Naive B cell (primary cell): ENCODE data around the gene PITX1. TPM values are rescaled to one million over a fixed set of nuclear protein-coding genes. Genes with fewer than 3 reads are reported as not detected.

Source experiments
- ATAC-seq, 2 donors: fragments of 150-1000 bp; cut with Tn5 transposase; 2 replicates each; pipeline ENCODE4 v1.10.0; 2021; ENCODE audit warnings: low read depth in 2 of 2, mild to moderate bottlenecking in 2 of 2, moderate library complexity in 2 of 2
- DNase-seq: peaks from one replicate; pipeline ENCODE4 v3.0.0; 2022
- H3K27ac Mint-ChIP-seq, 6 donors: one replicate each; pipeline ENCODE4 v1.8.0; 2020 to 2022; ENCODE audit warnings: mild to moderate bottlenecking in 6 of 6, mixed read lengths in 6 of 6, moderate library complexity in 5 of 6, inconsistent platforms in 2 of 6
- H3K27me3 Mint-ChIP-seq, 3 donors: one replicate each; pipeline ENCODE4 v1.8.0; 2021 to 2022; ENCODE audit warnings: mixed read lengths in 3 of 3, mild to moderate bottlenecking in 1 of 3
- H3K36me3 Mint-ChIP-seq, 2 donors: one replicate each; pipeline ENCODE4 v1.8.0; 2020 to 2022; ENCODE audit warnings: mixed read lengths in 2 of 2, inconsistent platforms in 1 of 2, mild to moderate bottlenecking in 1 of 2
- H3K4me1 Mint-ChIP-seq, 3 donors: one replicate each; pipeline ENCODE4 v1.8.0; 2020 to 2022; ENCODE audit warnings: mixed read lengths in 3 of 3, inconsistent platforms in 1 of 3, mild to moderate bottlenecking in 1 of 3, moderate library complexity in 1 of 3
- H3K4me3 Mint-ChIP-seq, 8 donors: one replicate each; pipeline ENCODE4 v1.8.0; 2020 to 2022; ENCODE audit warnings: mild to moderate bottlenecking in 8 of 8, mixed read lengths in 8 of 8, moderate library complexity in 8 of 8, inconsistent platforms in 2 of 8
- H3K9me3 Mint-ChIP-seq, 7 donors: one replicate each; pipeline ENCODE4 v1.8.0; 2020 to 2022; ENCODE audit warnings: mixed read lengths in 7 of 7, mild to moderate bottlenecking in 5 of 7, inconsistent platforms in 2 of 7, moderate library complexity in 1 of 7
- polyA plus RNA-seq, 6 donors: library from polyadenylated mRNA; unstranded; fragments of 300-500 nt; fragmentation: Illumina TruSeq; gene quantifications; one replicate each; pipeline ENCODE4 v1.2.3, GENCODE V29; 2021; ENCODE audit warnings: low read depth in 6 of 6

Gene PITX1
- polyA plus RNA-seq, 6 donors from 2014 or later = not detected

DNA sequence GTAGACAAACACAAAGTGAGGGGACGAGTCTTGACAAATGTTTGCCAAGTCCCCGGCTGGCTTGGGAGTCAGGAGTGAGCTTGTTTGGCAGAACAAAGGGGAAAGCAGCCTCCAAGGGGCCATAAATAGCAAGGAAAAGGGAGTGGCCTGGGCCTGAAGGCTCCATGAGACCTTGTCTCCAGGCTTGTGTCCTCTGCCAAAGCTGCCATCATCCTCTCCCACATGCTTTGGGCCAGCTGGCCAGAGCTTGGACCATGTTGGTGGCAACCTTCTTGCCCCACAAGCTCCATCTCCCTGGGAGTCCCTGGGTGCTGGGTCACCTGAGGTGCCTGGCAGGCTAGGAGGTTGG lies 13.3 kb upstream of the PITX1 start:
- peaks cover 78 to 98% (median 97%) of the 10 kb centered on the region in 3 donors for H3K27me3 Mint-ChIP-seq
- no peak overlapping the region for H3K4me3 Mint-ChIP-seq
- peaks cover 24 to 39% (median 37%) of the 10 kb centered on the region in 3 donors for H3K4me1 Mint-ChIP-seq
- H3K36me3 Mint-ChIP-seq = peaks cover 6 to 15% of the 10 kb centered on the region in 2 donors
- H3K27ac Mint-ChIP-seq = no peak overlapping the region
- no peak for ATAC-seq
- peaks cover 0 to 2% (median 0%) of the 10 kb centered on the region in 7 donors for H3K9me3 Mint-ChIP-seq
- no peak for DNase-seq

GRCh38 chr5:135046661-135047346 lies 12.8 kb upstream of the PITX1 start:
- peaks cover 0 to 2% (median 0%) of the 10 kb centered on the region in 7 donors for H3K9me3 Mint-ChIP-seq
- H3K27ac Mint-ChIP-seq = peak overlapping the region in 1 of 6 donors; percentile 14

DNA sequence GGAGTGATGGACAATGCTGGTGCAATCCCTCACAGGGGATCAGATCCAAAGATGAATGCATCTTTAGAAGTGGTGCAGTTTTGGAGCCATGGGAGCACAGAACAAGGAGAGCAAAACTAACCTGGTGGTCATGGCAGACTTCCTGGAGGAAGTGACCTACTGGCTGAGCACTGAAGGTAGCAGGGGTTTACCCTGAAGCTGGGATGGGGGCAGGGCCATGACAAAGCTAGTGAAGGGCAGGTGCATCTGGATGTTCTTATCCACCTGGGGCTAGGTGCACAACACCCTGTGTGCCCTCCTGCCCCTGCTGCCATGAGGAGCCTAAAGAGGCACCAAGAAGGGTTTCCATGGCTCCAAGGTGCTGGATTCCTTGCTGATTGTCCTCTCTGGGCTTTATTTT lies 11.5 kb upstream of the PITX1 start:
- no peak for ATAC-seq
- H3K27ac Mint-ChIP-seq = no peak overlapping the region
- H3K4me1 Mint-ChIP-seq = peaks cover 16 to 31% (median 24%) of the 10 kb centered on the region in 3 donors
- no peak for DNase-seq
- H3K27me3 Mint-ChIP-seq = peaks cover 74 to 98% (median 97%) of the 10 kb centered on the region in 3 donors
- no peaks in the 10 kb centered on the region for H3K9me3 Mint-ChIP-seq
- peaks cover 0 to 7% of the 10 kb centered on the region in 2 donors for H3K36me3 Mint-ChIP-seq
- H3K4me3 Mint-ChIP-seq = no peak overlapping the region

More at GRCh38 chr5:135046661-135047346, 12.8 kb upstream of the PITX1 start:
- DNase-seq = no peak
- no peak overlapping the region for H3K4me3 Mint-ChIP-seq
- H3K27me3 Mint-ChIP-seq = peaks cover 78 to 98% (median 97%) of the 10 kb centered on the region in 3 donors
- ATAC-seq = no peak
- H3K4me1 Mint-ChIP-seq = peaks cover 19 to 34% (median 32%) of the 10 kb centered on the region in 3 donors
- H3K36me3 Mint-ChIP-seq = peaks cover 6 to 15% of the 10 kb centered on the region in 2 donors

DNA sequence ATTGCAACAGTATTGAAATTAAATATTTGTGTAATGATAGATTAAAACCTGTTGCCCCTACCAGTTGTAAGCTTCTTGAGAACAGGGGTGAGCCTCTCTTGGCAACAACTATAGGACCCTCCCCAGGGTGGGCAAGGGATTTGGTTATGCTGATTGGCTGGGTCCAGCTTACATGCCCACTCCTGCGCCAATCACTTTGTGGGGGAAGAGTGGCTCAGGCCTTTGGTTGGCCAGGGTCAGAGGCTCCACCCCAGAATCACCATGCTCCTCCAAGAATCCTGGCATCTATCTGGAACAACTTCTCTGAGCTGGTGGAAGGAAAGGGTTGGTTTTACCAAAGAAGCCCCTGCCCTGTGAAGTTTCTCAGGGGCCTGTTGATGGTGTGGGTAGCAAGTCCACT lies 8.6 kb upstream of the PITX1 start:
- peaks cover 68 to 87% (median 74%) of the 10 kb centered on the region in 3 donors for H3K27me3 Mint-ChIP-seq
- no peaks in the 10 kb centered on the region for H3K9me3 Mint-ChIP-seq
- no peak overlapping the region for H3K27ac Mint-ChIP-seq
- H3K4me3 Mint-ChIP-seq = peak overlapping the region in 1 of 8 donors; percentile 2
- H3K36me3 Mint-ChIP-seq = no peaks in the 10 kb centered on the region
- ATAC-seq (no peak), DNase-seq (no peak)
- H3K4me1 Mint-ChIP-seq = peaks cover 5 to 33% (median 11%) of the 10 kb centered on the region in 3 donors

DNA sequence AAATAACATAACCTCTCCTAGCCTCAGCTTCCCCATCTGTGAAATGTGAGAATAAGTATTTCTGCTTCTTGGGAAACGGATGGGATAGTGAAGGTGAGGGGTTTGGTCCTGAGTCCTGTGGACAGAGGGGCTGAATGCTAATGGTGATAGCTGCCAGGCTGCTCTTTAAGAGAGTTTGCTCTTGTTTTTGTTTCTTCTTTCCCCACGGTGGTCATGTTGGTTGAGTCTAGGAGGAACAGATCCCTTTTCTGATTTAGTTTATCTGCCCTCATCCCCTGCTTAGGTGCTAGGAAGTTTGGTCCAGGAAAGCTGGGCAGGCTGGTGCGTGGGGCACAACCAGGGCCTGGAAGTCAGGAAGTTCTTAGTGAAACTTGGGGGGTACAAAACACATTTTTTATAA lies 7.7 kb upstream of the PITX1 start:
- H3K4me3 Mint-ChIP-seq = peak overlapping the region in 7 of 8 donors; percentile 30 to 76 (median 50)

GRCh38 chr5:135041145-135041587 lies 7.1 kb upstream of the PITX1 start:
- H3K9me3 Mint-ChIP-seq = peaks cover 0 to 1% (median 0%) of the 10 kb centered on the region in 7 donors
- peaks cover 69 to 87% (median 72%) of the 10 kb centered on the region in 3 donors for H3K27me3 Mint-ChIP-seq
- peak overlapping the region in 7 of 8 donors; percentile 50 to 82 (median 71) for H3K4me3 Mint-ChIP-seq
- H3K27ac Mint-ChIP-seq = peak overlapping the region in 2 of 6 donors; percentile 23 to 82
- H3K36me3 Mint-ChIP-seq = no peaks in the 10 kb centered on the region
- ATAC-seq = no peak
- no peak for DNase-seq
- H3K4me1 Mint-ChIP-seq = peaks cover 5 to 32% (median 11%) of the 10 kb centered on the region in 3 donors

More for the DNA sequence above, 7.7 kb upstream of the PITX1 start:
- H3K27ac Mint-ChIP-seq = peak overlapping the region in 2 of 6 donors; percentile 23 to 82
- ATAC-seq (no peak), DNase-seq (no peak)
- H3K4me1 Mint-ChIP-seq = peaks cover 5 to 32% (median 11%) of the 10 kb centered on the region in 3 donors
- no peaks in the 10 kb centered on the region for H3K36me3 Mint-ChIP-seq
- H3K27me3 Mint-ChIP-seq = peaks cover 69 to 87% (median 72%) of the 10 kb centered on the region in 3 donors
- peaks cover 0 to under 1% (median 0%) of the 10 kb centered on the region in 7 donors for H3K9me3 Mint-ChIP-seq

DNA sequence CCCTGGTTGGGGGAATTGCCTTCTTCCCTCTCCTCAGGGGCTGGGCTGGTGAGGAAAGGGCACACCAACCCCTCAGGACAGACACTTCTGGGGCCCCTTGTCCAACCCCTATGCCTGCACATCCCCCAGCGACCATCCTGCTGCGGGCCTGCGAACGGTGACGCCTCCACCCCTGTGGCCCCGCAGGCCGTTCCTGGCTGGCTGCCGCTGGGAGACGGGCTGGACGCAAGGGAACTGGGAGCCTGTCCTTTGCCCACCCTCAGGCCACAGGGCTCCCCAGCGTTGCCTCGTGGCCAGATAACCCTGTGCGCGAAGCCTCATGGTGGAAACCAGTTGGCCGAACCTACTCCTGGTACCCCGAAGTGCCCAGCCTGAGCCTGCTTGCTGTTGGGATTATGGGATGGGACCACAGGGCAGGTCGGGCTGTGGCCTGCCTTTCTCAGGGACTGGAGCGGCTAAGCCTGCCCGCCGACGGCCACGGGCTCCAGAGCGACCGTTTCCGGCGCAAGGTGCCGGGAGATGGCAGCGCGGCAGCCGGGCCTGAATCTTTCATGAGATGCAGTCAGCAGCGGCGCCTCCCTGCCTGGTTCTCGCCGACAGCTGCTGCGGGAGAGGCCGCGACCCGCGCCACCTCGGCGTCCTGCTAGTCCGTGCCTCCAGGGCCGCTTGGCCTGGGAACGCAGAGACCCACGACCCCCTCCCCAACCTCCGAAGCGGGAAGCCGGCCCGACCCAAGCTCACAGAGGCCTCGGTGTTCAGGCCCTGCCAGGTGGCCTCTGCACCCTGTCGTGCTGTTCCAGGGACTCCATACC lies 6.5 kb upstream of the PITX1 start:
- no peak for DNase-seq
- H3K9me3 Mint-ChIP-seq = peaks cover 0 to 1% (median 0%) of the 10 kb centered on the region in 7 donors
- H3K27me3 Mint-ChIP-seq = peaks cover 70 to 90% (median 75%) of the 10 kb centered on the region in 3 donors
- H3K4me3 Mint-ChIP-seq = peak overlapping the region in 7 of 8 donors; percentile 52 to 86 (median 71)
- H3K27ac Mint-ChIP-seq = peak overlapping the region in 1 of 6 donors; percentile 89
- peak; percentile 22 to 39 for ATAC-seq
- peaks cover 5 to 32% (median 11%) of the 10 kb centered on the region in 3 donors for H3K4me1 Mint-ChIP-seq
- no peaks in the 10 kb centered on the region for H3K36me3 Mint-ChIP-seq

DNA sequence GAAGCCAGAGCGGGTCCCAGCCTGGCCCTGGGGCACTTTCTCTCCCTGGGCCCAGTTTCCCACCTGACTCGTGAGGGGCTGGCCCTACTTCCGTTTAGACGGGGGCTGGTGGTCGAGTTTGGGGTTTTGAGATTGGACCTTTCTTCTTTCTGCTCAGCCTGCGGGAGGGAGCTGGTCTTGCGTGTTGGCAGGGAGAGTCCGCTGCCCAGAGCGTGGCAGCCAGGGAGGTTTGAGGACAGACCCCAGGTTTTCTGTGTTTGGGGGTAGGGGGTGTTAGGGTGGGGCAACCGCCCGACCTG lies 6.0 kb upstream of the PITX1 start:
- no peak for ATAC-seq
- H3K27me3 Mint-ChIP-seq = peaks cover 69 to 90% (median 75%) of the 10 kb centered on the region in 3 donors
- H3K4me1 Mint-ChIP-seq = peaks cover 6 to 30% (median 16%) of the 10 kb centered on the region in 3 donors

DNA sequence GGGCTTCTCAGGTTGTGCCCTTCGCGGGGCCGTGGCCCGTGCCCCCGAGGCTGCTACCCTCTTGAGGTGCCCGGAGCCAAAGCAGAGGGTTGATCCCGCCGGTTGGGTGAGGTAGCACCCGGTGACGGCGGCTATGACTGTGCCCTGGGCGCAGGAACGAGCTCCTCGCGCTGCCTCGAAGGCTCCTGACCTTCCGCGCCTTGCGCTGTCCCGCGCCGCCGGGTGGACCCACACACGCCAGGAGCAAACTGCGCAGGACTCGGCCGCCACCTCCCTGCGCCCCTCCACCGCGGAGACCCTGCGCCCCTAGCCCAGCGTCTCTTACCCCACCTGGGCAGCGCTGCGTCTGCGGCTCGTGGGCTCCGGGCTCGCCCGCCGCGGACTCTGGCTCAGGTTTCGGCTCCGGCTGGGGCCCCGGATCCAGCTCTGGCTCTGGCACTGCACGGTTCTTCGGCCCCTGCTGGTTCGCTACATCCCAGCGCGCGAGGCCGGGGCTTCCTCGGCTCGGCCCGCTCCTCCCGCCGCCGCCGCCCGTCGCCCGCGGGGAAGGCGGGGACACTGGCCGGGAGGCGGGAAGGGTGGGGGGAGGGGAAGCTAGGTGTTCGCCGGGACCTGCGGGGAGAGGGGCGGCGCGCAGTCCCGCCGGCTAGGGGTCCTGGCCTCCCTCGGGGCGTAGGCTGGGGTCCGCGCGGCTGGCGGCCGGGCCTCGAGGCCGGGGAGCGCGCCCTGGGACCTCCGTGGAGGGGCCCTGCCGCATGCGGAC lies 5.4 kb upstream of the PITX1 start:
- Mint-ChIP-seq H3K9me3 (peaks cover 0 to 1% (median 0%) of the 10 kb centered on the region in 7 donors), H3K4me3 (peak overlapping the region in 7 of 8 donors; percentile 15 to 82 (median 54)), H3K27ac (no peak overlapping the region), H3K36me3 (peaks cover 0 to 8% of the 10 kb centered on the region in 2 donors), H3K27me3 (peaks cover 70 to 90% (median 75%) of the 10 kb centered on the region in 3 donors), H3K4me1 (peaks cover 11 to 34% (median 21%) of the 10 kb centered on the region in 3 donors)
- DNase-seq (no peak), ATAC-seq (peak; percentile 47 to 51)

More for the DNA sequence above, 6.0 kb upstream of the PITX1 start:
- peak overlapping the region in 1 of 6 donors; percentile 89 for H3K27ac Mint-ChIP-seq
- H3K36me3 Mint-ChIP-seq = peaks cover 0 to 3% of the 10 kb centered on the region in 2 donors
- peaks cover 0 to 1% (median 0%) of the 10 kb centered on the region in 7 donors for H3K9me3 Mint-ChIP-seq
- DNase-seq = no peak
- H3K4me3 Mint-ChIP-seq = peak overlapping the region in 6 of 8 donors; percentile 51 to 86 (median 69)

DNA sequence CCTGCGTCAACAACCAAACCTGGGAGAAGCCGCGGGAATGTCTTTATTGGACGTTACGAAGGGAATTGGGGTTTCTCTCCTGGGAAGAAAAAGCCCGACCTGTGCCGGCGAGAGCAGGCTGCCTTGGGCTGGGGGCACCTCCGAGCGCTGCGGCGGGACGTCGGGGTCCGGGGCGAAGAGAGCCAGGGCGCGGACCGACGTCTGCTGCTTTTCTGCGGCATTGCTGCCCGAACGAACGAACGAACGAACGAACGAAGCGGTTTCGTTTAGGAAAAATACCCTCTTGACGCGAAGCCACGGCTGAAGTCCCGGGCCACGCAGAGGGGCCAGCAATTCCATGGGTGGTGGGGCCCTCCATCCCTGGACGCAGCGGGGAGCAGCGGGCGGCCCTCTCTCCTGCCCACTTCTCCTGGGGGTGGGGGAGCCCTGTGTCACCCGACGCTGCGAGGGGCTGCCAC lies 4.8 kb upstream of the PITX1 start:
- DNase-seq (no peak), ATAC-seq (peak in 1 of 2 donors; percentile 5)
- Mint-ChIP-seq H3K27me3 (peaks cover 64 to 87% (median 73%) of the 10 kb centered on the region in 3 donors), H3K27ac (peak overlapping the region in 2 of 6 donors; percentile 63 to 73), H3K4me3 (peak overlapping the region in 7 of 8 donors; percentile 23 to 82 (median 60)), H3K36me3 (peaks cover 0 to 8% of the 10 kb centered on the region in 2 donors), H3K9me3 (peaks cover 0 to 1% (median 0%) of the 10 kb centered on the region in 7 donors), H3K4me1 (peaks cover 13 to 36% (median 24%) of the 10 kb centered on the region in 3 donors)

DNA sequence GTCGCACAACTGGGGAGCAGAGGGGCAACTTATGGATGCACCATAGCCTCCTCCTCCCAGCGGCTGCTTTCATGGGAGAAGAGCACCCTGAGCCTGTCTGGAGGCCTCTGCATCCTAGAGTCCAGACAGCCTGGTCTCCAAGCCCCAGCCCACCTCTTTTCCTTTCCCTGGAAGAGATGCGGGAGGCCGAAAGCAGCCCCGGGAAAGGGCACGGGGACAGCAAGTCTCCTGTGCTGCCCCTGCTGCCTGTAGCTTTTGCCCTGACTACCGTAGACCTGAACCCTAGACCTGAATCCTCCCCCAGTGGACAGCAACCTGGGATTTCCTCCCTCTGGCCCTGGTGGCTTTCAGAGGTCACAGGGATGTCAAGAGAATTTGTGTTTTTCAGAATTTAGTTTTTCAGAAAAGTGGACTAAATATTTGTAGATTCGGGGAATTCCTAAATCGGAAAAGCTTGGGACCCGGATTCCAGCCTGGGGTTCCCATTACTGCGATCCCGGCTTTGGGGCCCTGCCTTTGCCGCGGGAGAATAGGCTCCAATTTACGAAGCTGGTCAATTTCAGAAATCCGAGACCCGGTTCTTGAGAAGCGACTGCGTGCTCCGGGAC lies 4.3 kb upstream of the PITX1 start:
- ATAC-seq = no peak
- H3K4me1 Mint-ChIP-seq = peaks cover 15 to 37% (median 27%) of the 10 kb centered on the region in 3 donors
- H3K27me3 Mint-ChIP-seq = peaks cover 61 to 85% (median 71%) of the 10 kb centered on the region in 3 donors
- H3K9me3 Mint-ChIP-seq = peaks cover 0 to 2% (median 0%) of the 10 kb centered on the region in 7 donors
- peak overlapping the region in 2 of 6 donors; percentile 59 to 63 for H3K27ac Mint-ChIP-seq
- peak overlapping the region in 7 of 8 donors; percentile 26 to 82 (median 60) for H3K4me3 Mint-ChIP-seq
- DNase-seq = no peak
- peaks cover 0 to 10% of the 10 kb centered on the region in 2 donors for H3K36me3 Mint-ChIP-seq
